SU-DHL-6 (cell line): ENCODE results near the gene GNRHR.

ENCODE experiments used
- H2AFZ ChIP-seq: fragments of 200-600 bp; sonication (generic); 2 replicates; pipeline ENCODE4 v1.6.1; 2014; ENCODE audit warnings: low read depth, mild to moderate bottlenecking, moderate library complexity, mixed read lengths, antibody characterized with exemption, low read length; ENCODE audit not compliant: severe bottlenecking
- H3F3A ChIP-seq: fragments of 200-600 bp; shearing (Covaris generic); 2 replicates; pipeline ENCODE4 v1.6.0; 2016; ENCODE audit warnings: antibody characterized with exemption, mild to moderate bottlenecking; ENCODE audit not compliant: insufficient read depth
- H3K27ac ChIP-seq: fragments of 200-600 bp; sonication (generic); 2 replicates; pipeline ENCODE4 v1.5.1; 2016; ENCODE audit warnings: low read depth, mild to moderate bottlenecking, low read length, moderate library complexity, mixed read lengths
- H3K27me3 ChIP-seq: fragments of 200-600 bp; sonication (generic), shearing (Covaris generic); 2 replicates; pipeline ENCODE4 v1.6.0; 2014; ENCODE audit warnings: mild to moderate bottlenecking, low read length
- H3K36me3 ChIP-seq: fragments of 200-600 bp; sonication (generic); 2 replicates; pipeline ENCODE4 v1.6.1; 2014; ENCODE audit warnings: mild to moderate bottlenecking, low read length, mixed read lengths
- H3K4me2 ChIP-seq: fragments of 300-600, 200-600 bp; shearing (Covaris generic), sonication (generic); 2 replicates; pipeline ENCODE4 v1.6.0; 2014; ENCODE audit warnings: low read length, low read depth, mild to moderate bottlenecking; ENCODE audit not compliant: poor library complexity, severe bottlenecking
- H3K4me3 ChIP-seq: fragments of 200-600 bp; sonication (generic); 2 replicates; pipeline ENCODE4 v1.5.1; 2014; ENCODE audit warnings: antibody characterized with exemption, low read length, mild to moderate bottlenecking, mixed read lengths; ENCODE audit not compliant: insufficient read depth, poor library complexity, severe bottlenecking
- H3K79me2 ChIP-seq: fragments of 200-600 bp; sonication (generic); 2 replicates; pipeline ENCODE4 v1.6.1; 2014; ENCODE audit warnings: mild to moderate bottlenecking, low read length, moderate library complexity; ENCODE audit not compliant: insufficient read depth
- H3K9ac ChIP-seq: fragments of 200-600 bp; sonication (generic); 2 replicates; pipeline ENCODE4 v1.7.0; 2014; ENCODE audit warnings: mild to moderate bottlenecking, low read length
- H3K9me2 ChIP-seq: fragments of 200-600 bp; sonication (generic); replicated peaks from 2 replicates; pipeline ENCODE4 v1.6.1; 2014; ENCODE audit warnings: low read length; ENCODE audit not compliant: insufficient read depth
- H3K9me3 ChIP-seq: fragments of 200-600 bp; sonication (generic); 2 replicates; pipeline ENCODE4 v1.6.1; 2014; ENCODE audit warnings: low read length, mixed read lengths; ENCODE audit not compliant: insufficient read depth
- H4K20me1 ChIP-seq: fragments of 200-600 bp; sonication (generic); 2 replicates; pipeline ENCODE4 v1.6.1; 2014; ENCODE audit warnings: low read depth, mild to moderate bottlenecking, antibody characterized with exemption, low read length, moderate library complexity, mixed read lengths
- CTCF ChIP-seq: fragments of 200-600 bp; sonication (generic); IDR thresholded peaks from one replicate; pipeline ENCODE4 v1.5.1; 2017; ENCODE audit warnings: antibody characterized with exemption, mild to moderate bottlenecking, low read length, moderate library complexity; ENCODE audit not compliant: insufficient read depth, poor library complexity, severe bottlenecking
- EZH2phosphoT487 ChIP-seq: fragments of 200-600 bp; sonication (generic), shearing (Covaris generic); conservative IDR thresholded peaks from 2 replicates; pipeline ENCODE4 v1.6.1; 2018; ENCODE audit warnings: mild to moderate bottlenecking, antibody characterized with exemption, low read length, moderate library complexity, mixed read lengths

Gene GNRHR

DNA sequence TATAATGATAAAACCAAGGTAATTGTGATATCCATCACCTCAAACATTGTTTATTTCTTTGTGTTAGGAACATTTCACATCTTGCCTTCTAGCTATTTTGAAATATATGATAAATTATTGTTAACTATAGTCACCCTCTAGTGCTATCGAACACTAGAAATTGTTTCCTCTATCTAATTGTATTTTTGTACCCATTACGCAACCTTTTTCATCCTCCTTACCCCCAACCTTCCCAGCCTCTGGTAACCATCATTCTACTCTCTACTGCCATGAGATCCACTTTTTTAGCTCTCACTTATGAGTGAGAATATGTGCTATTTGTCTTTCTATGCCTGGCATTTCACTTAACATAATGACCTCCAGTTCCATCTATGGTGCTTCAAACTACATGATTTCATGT lies 49.3 kb downstream of the GNRHR start:
- H3K36me3 ChIP-seq: 0 out of 2 replicates have a peak, but pooled peaks cover 2% of the 10 kb centered on the region
- H3K27ac ChIP-seq: no peak overlapping the region
- H2AFZ ChIP-seq: no peak overlapping the region
- no peaks in the 10 kb centered on the region for H3K9me2 ChIP-seq
- H4K20me1 ChIP-seq: no peaks in the 10 kb centered on the region
- no peak overlapping the region for H3K9ac ChIP-seq
- no peaks in the 10 kb centered on the region for H3K9me3 ChIP-seq
- H3K27me3 ChIP-seq: no peaks in the 10 kb centered on the region
- H3K4me3 ChIP-seq: no peak overlapping the region
- peaks cover 11% of the 10 kb centered on the region for H3F3A ChIP-seq
- peaks cover 62% of the 10 kb centered on the region for H3K79me2 ChIP-seq
- H3K4me2 ChIP-seq: no peak overlapping the region
- no peak for TF ChIP-seq EZH2phosphoT487
- no peak for TF ChIP-seq CTCF

DNA sequence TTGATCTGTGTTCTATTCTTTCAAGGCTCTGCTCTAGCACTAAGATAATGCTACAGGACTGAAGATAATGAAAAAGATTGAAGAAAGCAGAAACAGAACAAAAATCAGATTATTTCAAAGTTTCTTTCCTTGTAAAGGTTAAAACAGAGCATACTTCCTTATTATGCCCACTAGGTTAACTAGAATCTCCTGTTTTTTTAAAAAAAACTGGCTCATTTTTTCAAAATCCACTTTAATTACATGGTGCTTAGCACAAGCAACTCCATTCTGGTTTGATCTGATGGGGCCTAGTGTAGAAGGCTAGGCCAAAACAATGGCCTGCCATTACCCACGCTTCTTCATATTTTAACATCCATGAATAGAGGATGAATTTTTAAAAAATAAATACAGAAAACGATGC lies 52.0 kb downstream of the GNRHR start:
- no peak for TF ChIP-seq EZH2phosphoT487
- no peak for TF ChIP-seq CTCF
- no peaks in the 10 kb centered on the region for H3K36me3 ChIP-seq
- peaks cover 67% of the 10 kb centered on the region for H3K79me2 ChIP-seq
- peak overlapping the region; percentile 82; the same call in 1 of the 2 replicates for H3K9ac ChIP-seq
- H3K27me3 ChIP-seq: no peaks in the 10 kb centered on the region
- no peaks in the 10 kb centered on the region for H3K9me2 ChIP-seq
- peak overlapping the region; percentile 68 for H3K27ac ChIP-seq
- H3K4me2 ChIP-seq: peak overlapping the region; percentile 93
- no peak overlapping the region for H2AFZ ChIP-seq
- peak overlapping the region; percentile 85 for H3K4me3 ChIP-seq
- H3K9me3 ChIP-seq: no peaks in the 10 kb centered on the region
- H3F3A ChIP-seq: peaks cover 11% of the 10 kb centered on the region
- H4K20me1 ChIP-seq: no peaks in the 10 kb centered on the region

DNA sequence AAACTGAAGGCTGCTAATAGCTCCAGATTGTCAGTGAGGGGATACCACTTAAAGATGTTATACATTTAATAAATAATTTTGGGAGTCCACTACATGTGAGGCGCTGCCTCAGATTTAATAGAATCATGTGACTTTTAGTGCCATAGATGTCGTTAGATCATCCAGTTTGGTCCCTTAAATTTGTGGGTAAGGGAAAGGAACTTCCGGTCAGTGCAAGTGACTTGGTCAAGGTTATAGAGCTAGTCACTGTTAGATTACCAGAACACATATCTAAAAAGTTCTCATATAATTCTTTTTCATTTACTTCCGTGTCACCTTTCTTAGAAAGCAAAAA lies 52.7 kb downstream of the GNRHR start:
- Histone ChIP-seq H3F3A (peaks cover 11% of the 10 kb centered on the region), H3K36me3 (no peaks in the 10 kb centered on the region), H3K9me2 (no peaks in the 10 kb centered on the region), H3K4me2 (peak overlapping the region; percentile 93), H3K27me3 (no peaks in the 10 kb centered on the region), H2AFZ (no peak overlapping the region), H4K20me1 (no peaks in the 10 kb centered on the region), H3K4me3 (peak overlapping the region; percentile 85), H3K9me3 (no peaks in the 10 kb centered on the region), H3K79me2 (peaks cover 69% of the 10 kb centered on the region), H3K27ac (peak overlapping the region; percentile 68), H3K9ac (peak overlapping the region; percentile 82)
- no peak for TF ChIP-seq EZH2phosphoT487
- TF ChIP-seq CTCF: no peak
